RWPE2 (cell line): ENCODE results near the gene RPL34.
"Not testable (repeated sequence)": the region's sequence is repeated elsewhere in the genome, so short reads cannot be mapped to it uniquely, and the experiment has no call there.

Source experiments
- ATAC-seq: fragments of 200-7000 bp; cut with Tn5 transposase; 3 replicates; pipeline ENCODE4 v1.9.1; 2021; ENCODE audit warnings: low read depth
- DNase-seq: peaks from one replicate; pipeline ENCODE4 v3.0.0-alpha.2; 2020; ENCODE audit warnings: low spot score
- H3K27ac ChIP-seq: fragments of 450-650 bp; 2 replicates; pipeline ENCODE4 v1.5.1; 2017; ENCODE audit warnings: mild to moderate bottlenecking; ENCODE audit not compliant: poor library complexity, severe bottlenecking
- H3K27me3 ChIP-seq: fragments of 250-450 bp; sonication (Bioruptor Pico); 2 replicates; pipeline ENCODE4 v1.5.1; 2021; ENCODE audit warnings: mild to moderate bottlenecking, moderate library complexity; ENCODE audit not compliant: insufficient read depth, poor library complexity, severe bottlenecking
- H3K36me3 ChIP-seq: fragments of 250-450 bp; sonication (Bioruptor Pico); 2 replicates; pipeline ENCODE4 v1.5.1; 2020; ENCODE audit warnings: low read depth, mild to moderate bottlenecking, moderate library complexity
- H3K4me1 ChIP-seq: fragments of 250-450 bp; sonication (Bioruptor Pico); 2 replicates; pipeline ENCODE4 v1.5.1; 2021; ENCODE audit warnings: mild to moderate bottlenecking, moderate library complexity; ENCODE audit not compliant: insufficient read depth, poor library complexity, severe bottlenecking
- H3K4me3 ChIP-seq: fragments of 250-450 bp; sonication (Bioruptor Pico); 2 replicates; pipeline ENCODE4 v1.5.1; 2021; ENCODE audit warnings: mild to moderate bottlenecking, moderate library complexity; ENCODE audit not compliant: severe bottlenecking
- H3K9me3 ChIP-seq: fragments of 250-450 bp; sonication (Bioruptor Pico); 2 replicates; pipeline ENCODE4 v1.5.1; 2021; ENCODE audit warnings: mild to moderate bottlenecking, moderate library complexity; ENCODE audit not compliant: severe bottlenecking
- TF ChIP-seq, protein P1 (sequence below): fragments of 450-650 bp; IDR thresholded peaks from one replicate; pipeline ENCODE4 v1.5.1; 2017; ENCODE audit warnings: mild to moderate bottlenecking, moderate library complexity; ENCODE audit not compliant: poor library complexity, severe bottlenecking

The RPL34 gene

DNA sequence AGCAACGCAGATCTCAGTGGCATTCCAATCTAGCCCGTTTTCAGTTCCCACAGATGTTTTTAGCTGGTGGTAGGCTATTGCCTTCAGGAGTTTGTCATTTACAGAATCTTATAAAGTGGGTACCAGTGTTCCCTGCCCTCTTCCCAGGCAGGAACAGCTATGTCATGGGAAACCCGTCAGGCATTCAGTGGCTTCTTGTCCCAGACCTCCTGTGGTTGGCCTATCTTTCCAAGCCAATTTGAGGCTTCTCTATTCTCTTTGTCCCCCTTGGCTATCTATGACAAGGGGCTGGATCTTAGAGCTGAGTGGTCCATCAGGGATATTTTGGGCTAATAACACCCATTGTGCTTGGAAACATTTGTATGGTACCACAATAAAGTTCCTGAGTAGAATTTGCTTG lies 33.6 kb upstream of the RPL34 start:
- H3K9me3 ChIP-seq = no peaks in the 10 kb centered on the region
- no peak overlapping the region for H3K27ac ChIP-seq
- H3K36me3 ChIP-seq = no peaks in the 10 kb centered on the region
- DNase-seq = no peak
- peaks cover under 1% of the 10 kb centered on the region for H3K4me1 ChIP-seq
- TF ChIP-seq, protein P1, sequence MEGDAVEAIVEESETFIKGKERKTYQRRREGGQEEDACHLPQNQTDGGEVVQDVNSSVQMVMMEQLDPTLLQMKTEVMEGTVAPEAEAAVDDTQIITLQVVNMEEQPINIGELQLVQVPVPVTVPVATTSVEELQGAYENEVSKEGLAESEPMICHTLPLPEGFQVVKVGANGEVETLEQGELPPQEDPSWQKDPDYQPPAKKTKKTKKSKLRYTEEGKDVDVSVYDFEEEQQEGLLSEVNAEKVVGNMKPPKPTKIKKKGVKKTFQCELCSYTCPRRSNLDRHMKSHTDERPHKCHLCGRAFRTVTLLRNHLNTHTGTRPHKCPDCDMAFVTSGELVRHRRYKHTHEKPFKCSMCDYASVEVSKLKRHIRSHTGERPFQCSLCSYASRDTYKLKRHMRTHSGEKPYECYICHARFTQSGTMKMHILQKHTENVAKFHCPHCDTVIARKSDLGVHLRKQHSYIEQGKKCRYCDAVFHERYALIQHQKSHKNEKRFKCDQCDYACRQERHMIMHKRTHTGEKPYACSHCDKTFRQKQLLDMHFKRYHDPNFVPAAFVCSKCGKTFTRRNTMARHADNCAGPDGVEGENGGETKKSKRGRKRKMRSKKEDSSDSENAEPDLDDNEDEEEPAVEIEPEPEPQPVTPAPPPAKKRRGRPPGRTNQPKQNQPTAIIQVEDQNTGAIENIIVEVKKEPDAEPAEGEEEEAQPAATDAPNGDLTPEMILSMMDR = no peak
- no peak overlapping the region for H3K4me3 ChIP-seq
- no peaks in the 10 kb centered on the region for H3K27me3 ChIP-seq
- ATAC-seq = no peak

DNA sequence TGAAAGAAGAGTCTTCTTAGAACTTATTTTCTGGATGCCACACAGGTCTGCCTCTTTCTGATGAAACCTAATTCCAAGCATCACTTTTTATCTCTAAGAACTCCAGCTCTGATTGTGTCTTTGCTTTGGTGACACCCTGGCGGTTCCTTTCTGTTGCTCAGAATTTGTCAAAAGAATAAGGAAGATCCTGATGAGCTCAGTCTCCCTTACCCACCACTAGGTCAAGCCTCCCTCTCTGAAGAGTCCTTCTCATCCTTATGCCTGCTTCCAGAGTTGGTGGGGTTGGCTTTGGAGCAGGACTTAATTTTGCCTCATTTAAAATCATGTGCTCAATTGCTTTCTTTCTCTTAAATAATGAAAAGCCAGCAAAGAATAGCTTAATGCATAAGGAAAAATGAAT lies 31.5 kb upstream of the RPL34 start:
- no peaks in the 10 kb centered on the region for H3K9me3 ChIP-seq
- TF ChIP-seq, protein P1 = no peak
- DNase-seq (no peak), ATAC-seq (no peak)
- H3K27ac ChIP-seq = no peak overlapping the region
- H3K4me3 ChIP-seq = no peak overlapping the region
- peaks cover 9% of the 10 kb centered on the region for H3K4me1 ChIP-seq
- H3K27me3 ChIP-seq = no peaks in the 10 kb centered on the region
- H3K36me3 ChIP-seq = no peaks in the 10 kb centered on the region

DNA sequence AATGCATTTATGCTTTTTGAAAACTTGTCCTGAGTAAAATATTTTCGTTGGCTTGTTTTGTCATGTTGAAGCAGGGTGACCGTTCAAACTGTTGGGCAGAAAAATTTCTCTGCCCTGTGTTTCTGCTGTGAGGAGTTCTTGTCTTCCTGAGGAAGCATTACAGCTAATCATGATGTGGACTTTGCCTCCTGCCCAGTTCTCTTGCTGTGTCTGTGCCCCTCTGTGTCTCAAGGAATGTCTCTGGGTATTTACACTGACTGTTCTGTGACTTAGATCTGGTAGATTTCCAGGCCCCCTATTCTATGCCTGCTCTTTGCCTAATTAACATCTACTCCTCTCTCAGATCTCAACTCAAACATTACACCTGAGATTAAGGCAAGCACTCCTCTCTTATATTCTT lies 30.4 kb upstream of the RPL34 start:
- TF ChIP-seq, protein P1 = no peak
- H3K4me3 ChIP-seq = no peak overlapping the region
- ATAC-seq = no peak
- no peaks in the 10 kb centered on the region for H3K36me3 ChIP-seq
- H3K9me3 ChIP-seq = no peaks in the 10 kb centered on the region
- no peak for DNase-seq
- peaks cover 9% of the 10 kb centered on the region for H3K4me1 ChIP-seq
- H3K27ac ChIP-seq = no peak overlapping the region
- H3K27me3 ChIP-seq = no peaks in the 10 kb centered on the region

DNA sequence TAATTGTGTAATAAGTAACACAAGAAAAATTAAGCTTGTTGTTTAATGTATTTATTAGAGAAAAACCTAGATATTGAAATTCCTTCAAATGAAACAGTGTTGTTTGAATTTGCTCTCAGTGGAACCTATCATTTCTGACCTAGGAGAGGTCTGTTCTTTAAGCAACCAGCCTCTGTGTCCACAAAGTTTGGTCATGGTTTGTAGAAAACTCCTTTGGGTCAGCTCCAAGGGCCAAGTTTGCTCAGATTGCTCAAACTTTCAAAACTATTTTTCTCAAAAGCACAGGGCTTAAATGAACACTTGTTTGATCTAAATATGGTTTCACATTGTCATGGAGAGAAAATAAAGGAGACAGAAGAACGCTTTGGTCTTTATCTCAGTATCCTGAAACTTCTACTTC lies 29.6 kb upstream of the RPL34 start:
- TF ChIP-seq, protein P1 = no peak
- H3K27ac ChIP-seq = no peak overlapping the region
- H3K4me1 ChIP-seq = peaks cover 9% of the 10 kb centered on the region
- ATAC-seq (no peak), DNase-seq (no peak)
- no peaks in the 10 kb centered on the region for H3K27me3 ChIP-seq
- H3K9me3 ChIP-seq = no peaks in the 10 kb centered on the region
- H3K36me3 ChIP-seq = no peaks in the 10 kb centered on the region
- no peak overlapping the region for H3K4me3 ChIP-seq

DNA sequence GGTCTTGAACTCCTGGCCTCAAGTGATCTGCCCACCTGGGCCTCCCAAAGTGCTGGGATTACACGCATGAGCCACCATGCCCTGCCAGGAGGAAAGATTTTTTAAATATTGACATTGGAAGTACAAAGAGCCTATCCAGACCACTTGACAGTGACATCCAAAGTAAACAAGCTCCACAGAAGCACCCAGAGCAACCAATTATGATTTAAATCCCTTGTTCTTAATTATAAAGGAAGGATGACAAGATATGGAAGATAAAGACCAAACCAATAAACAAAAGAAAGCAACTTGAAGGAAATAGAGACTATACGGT lies 27.7 kb upstream of the RPL34 start:
- no peak for ATAC-seq
- TF ChIP-seq, protein P1 = no peak
- Histone ChIP-seq H3K9me3 (no peaks in the 10 kb centered on the region), H3K36me3 (no peaks in the 10 kb centered on the region), H3K4me1 (peaks cover 9% of the 10 kb centered on the region), H3K27me3 (no peaks in the 10 kb centered on the region), H3K4me3 (no peak overlapping the region), H3K27ac (peak overlapping the region; percentile 90)
- DNase-seq = no peak

DNA sequence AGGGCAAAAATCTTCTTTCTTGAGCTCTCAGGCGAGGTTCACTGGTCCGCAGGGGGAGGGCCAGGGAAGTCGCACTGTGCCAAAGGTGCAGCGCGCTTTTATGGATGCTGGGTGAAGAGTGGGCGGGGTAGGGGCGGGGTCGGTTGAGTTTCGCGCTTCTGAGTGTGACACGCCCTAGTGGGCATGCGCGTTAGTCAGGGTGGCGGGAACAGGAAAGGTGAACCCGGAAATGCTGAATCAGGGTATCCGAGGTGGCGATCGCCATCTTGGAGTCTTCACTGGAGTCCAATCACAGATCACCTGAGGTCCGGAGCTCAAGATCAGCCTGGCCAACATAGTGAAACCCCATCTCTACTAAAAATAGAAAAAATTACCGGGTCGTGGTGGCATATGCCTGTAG lies 26.1 kb upstream of the RPL34 start:
- DNase-seq, H3K4me3 ChIP-seq, H3K27ac ChIP-seq, ATAC-seq, H3K27me3 ChIP-seq, H3K9me3 ChIP-seq, H3K4me1 ChIP-seq, H3K36me3 ChIP-seq: not testable (repeated sequence)
